Fibroblast of lung (primary cell): ENCODE measurements around the gene CNOT1.

ENCODE experiments used
- CTCF ChIP-seq, 2 donors: IDR thresholded peaks in 1 of 2; conservative IDR thresholded peaks in 1 of 2; 1 replicate in 1 of 2; 2 replicates in 1 of 2; pipeline ENCODE4 v1.5.1; 2011 to 2012; ENCODE audit warnings: low read length in 2 of 2, control low read depth in 1 of 2, inconsistent platforms in 1 of 2, low read depth in 1 of 2, mild to moderate bottlenecking in 1 of 2
- EZH2 ChIP-seq: IDR thresholded peaks from 2 replicates; pipeline ENCODE4 v1.5.1; 2012; ENCODE audit warnings: low read length, control low read depth, mild to moderate bottlenecking; ENCODE audit errors: missing control alignments

GRCh38 chr16:58634265-58634802, 4.7 kb upstream of the CNOT1 start:
- TF ChIP-seq CTCF (conservative IDR thresholded peaks at IDR 0.05 in 1 of 2, IDR thresholded peaks at IDR 0.05 in 1 of 2; ENCODE audit: low read depth in 1 of 2, low read length in 2 of 2), result no peak
- no peak for TF ChIP-seq EZH2
